ENCODE results near the gene JAML. TPM values are rescaled to one million over a fixed set of nuclear protein-coding genes. Genes with fewer than 3 reads are reported as not detected.

The JAML gene
- total and polyA plus RNA-seq, 2 of the 13 experiments (the other 11 are each of a cell fraction or from before 2014, with no cell fraction given), result 2.0 to 3.3 TPM

- TF ChIP-seq ZNF142 (CRISPR knock-in tag; IDR thresholded peaks at IDR 0.05) (peak; percentile 71; the same call in 1 of the 2 replicates), GTF2F1 (IDR thresholded peaks at IDR 0.05; ENCODE audit: low read length) (no peak), FOXJ3 (CRISPR knock-in tag; IDR thresholded peaks at IDR 0.05; ENCODE audit: borderline replicate concordance) (peak; percentile 86; the same call in 1 of the 2 replicates), ZNF337 (CRISPR knock-in tag; IDR thresholded peaks at IDR 0.05; ENCODE audit: borderline replicate concordance, low read depth) (peak; percentile 86), ZNF792 (CRISPR knock-in tag; IDR thresholded peaks at IDR 0.05) (0 out of 2 replicates have a peak, but pooled peaks have one; percentile 65), ZNF383 (CRISPR knock-in tag; IDR thresholded peaks at IDR 0.05; ENCODE audit: borderline replicate concordance) (no peak), FOXO1 (CRISPR knock-in tag; IDR thresholded peaks at IDR 0.05) (peak; percentile 85), CCDC6 (CRISPR knock-in tag; IDR thresholded peaks at IDR 0.05) (no peak), KDM3A (CRISPR knock-in tag; IDR thresholded peaks at IDR 0.05; ENCODE audit: low read depth) (0 out of 2 replicates have a peak, but pooled peaks have one; percentile 25), CEBPZ (IDR thresholded peaks at IDR 0.05; ENCODE audit: low read length) (no peak), MEIS2 (CRISPR knock-in tag; IDR thresholded peaks at IDR 0.05) (peak; percentile 96), ZBTB34 (CRISPR knock-in tag; IDR thresholded peaks at IDR 0.05) (peak; percentile 99), ZBTB44 (CRISPR knock-in tag; IDR thresholded peaks at IDR 0.05) (no peak), ZNF224 (CRISPR knock-in tag; IDR thresholded peaks at IDR 0.05) (no peak), ZBTB42 (CRISPR knock-in tag; IDR thresholded peaks at IDR 0.05) (no peak), HHEX (CRISPR knock-in tag; IDR thresholded peaks at IDR 0.05) (peak; percentile 24; the same call in 1 of the 2 replicates)
- TF ChIP-seq, protein P1, sequence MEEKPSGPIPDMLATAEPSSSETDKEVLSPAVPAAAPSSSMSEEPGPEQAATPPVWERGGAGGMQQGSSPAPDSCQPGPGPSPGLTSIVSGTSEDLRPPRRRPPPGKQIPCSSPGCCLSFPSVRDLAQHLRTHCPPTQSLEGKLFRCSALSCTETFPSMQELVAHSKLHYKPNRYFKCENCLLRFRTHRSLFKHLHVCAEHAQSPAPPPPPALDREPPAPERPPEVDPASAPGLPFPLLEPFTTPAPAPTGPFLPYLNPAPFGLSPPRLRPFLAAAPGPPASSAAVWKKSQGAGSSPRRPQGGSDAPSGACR (CRISPR knock-in tag; IDR thresholded peaks at IDR 0.05), result 0 out of 2 replicates have a peak, but pooled peaks have one; percentile 50
Measured at GRCh38 chr11:118212131-118212725, 12.6 kb downstream of the JAML start (continued).
